HG03097 (cell line): ENCODE results near the gene CYP4Z1.
"Not testable (repeated sequence)": the region's sequence is repeated elsewhere in the genome, so short reads cannot be mapped to it uniquely, and the experiment has no call there.

ENCODE experiments used
- ATAC-seq: cut with Tn5 transposase; IDR thresholded peaks from one replicate; pipeline ENCODE4 v1.9.1; 2021; ENCODE audit not compliant: unreplicated experiment, low FRiP score

CYP4Z1 gene

GRCh38 chr1:47124834-47125233, 57.8 kb downstream of the CYP4Z1 start:
- ATAC-seq = not testable (repeated sequence)

- not testable (repeated sequence) for ATAC-seq
Measured at GRCh38 chr1:47126997-47127396, 60.0 kb downstream of the CYP4Z1 start.

- no peak for ATAC-seq
Measured at GRCh38 chr1:47128221-47128620, 61.2 kb downstream of the CYP4Z1 start.

- not testable (repeated sequence) for ATAC-seq
Measured at GRCh38 chr1:47128854-47129253, 61.8 kb downstream of the CYP4Z1 start.

GRCh38 chr1:47129489-47130230, 62.6 kb downstream of the CYP4Z1 start:
- not testable (repeated sequence) for ATAC-seq

GRCh38 chr1:47132665-47133064, 65.6 kb downstream of the CYP4Z1 start:
- ATAC-seq = not testable (repeated sequence)

GRCh38 chr1:47137198-47137597, 70.2 kb downstream of the CYP4Z1 start, which contains the start of gene CYP4A22:
Gene CYP4A22, plus strand, starts transcription at chr1:47137441. Its CDS starts 45 bp downstream, at chr1:47137486.
- no peak for ATAC-seq

GRCh38 chr1:47137925-47138615, 71.0 kb downstream of the CYP4Z1 start:
- ATAC-seq = no peak

- ATAC-seq = not testable (repeated sequence)
Measured at GRCh38 chr1:47140358-47140757, 73.3 kb downstream of the CYP4Z1 start.

- not testable (repeated sequence) for ATAC-seq
Measured at GRCh38 chr1:47143654-47144053, 76.6 kb downstream of the CYP4Z1 start.

- not testable (repeated sequence) for ATAC-seq
Measured at GRCh38 chr1:47146495-47146894, 79.5 kb downstream of the CYP4Z1 start.

- no peak for ATAC-seq
Measured at GRCh38 chr1:47147047-47147785, 80.2 kb downstream of the CYP4Z1 start.

GRCh38 chr1:47149162-47149561, 82.1 kb downstream of the CYP4Z1 start:
- ATAC-seq = not testable (repeated sequence)

- not testable (repeated sequence) for ATAC-seq
Measured at GRCh38 chr1:47156457-47156856, 89.4 kb downstream of the CYP4Z1 start.

- not testable (repeated sequence) for ATAC-seq
Measured at GRCh38 chr1:47157957-47158356, 90.9 kb downstream of the CYP4Z1 start.

GRCh38 chr1:47160716-47161115, 93.7 kb downstream of the CYP4Z1 start:
- ATAC-seq = no peak

GRCh38 chr1:47161298-47162040, 94.4 kb downstream of the CYP4Z1 start:
- no peak for ATAC-seq

- no peak for ATAC-seq
Measured at GRCh38 chr1:47164552-47164951, 97.5 kb downstream of the CYP4Z1 start.
